Subcutaneous abdominal adipose tissue (tissue), 5 donors: ENCODE results near the gene KBTBD12.
A peak's percentile ranks its signal among the peaks of the same experiment; 100 is the strongest.
"Not testable (repeated sequence)": the region's sequence is repeated elsewhere in the genome, so short reads cannot be mapped to it uniquely, and the experiment has no call there.

Experiments
- H3K27ac ChIP-seq: one replicate; pipeline ENCODE4 v1.7.0; 2013; ENCODE audit warnings: low read depth, mild to moderate bottlenecking, inconsistent platforms, low read length, moderate library complexity
- H3K27me3 ChIP-seq, 5 donors: one replicate each; pipeline ENCODE4 v1.7.0; 2013; ENCODE audit warnings: low read length in 5 of 5, inconsistent platforms in 1 of 5; ENCODE audit not compliant: control insufficient read depth in 5 of 5, insufficient read depth in 4 of 5
- H3K36me3 ChIP-seq, 5 donors: one replicate each; pipeline ENCODE4 v1.7.0; 2013; ENCODE audit warnings: low read length in 5 of 5; ENCODE audit not compliant: control insufficient read depth in 5 of 5, insufficient read depth in 5 of 5
- H3K4me1 ChIP-seq, 5 donors: one replicate each; pipeline ENCODE4 v1.7.0; 2013; ENCODE audit warnings: low read length in 5 of 5, mild to moderate bottlenecking in 3 of 5, moderate library complexity in 1 of 5; ENCODE audit not compliant: control insufficient read depth in 5 of 5, insufficient read depth in 5 of 5
- H3K4me3 ChIP-seq, 5 donors: one replicate each; pipeline ENCODE4 v1.7.0; 2013; ENCODE audit warnings: low read length in 5 of 5, low read depth in 1 of 5
- H3K9ac ChIP-seq, 5 donors: one replicate each; pipeline ENCODE4 v1.7.0; 2013; ENCODE audit warnings: low read length in 5 of 5, mild to moderate bottlenecking in 4 of 5, moderate library complexity in 3 of 5
- H3K9me3 ChIP-seq, 5 donors: one replicate each; pipeline ENCODE4 v1.7.0; 2013; ENCODE audit warnings: low read length in 5 of 5; ENCODE audit not compliant: control insufficient read depth in 5 of 5
- donor health status: healthy.
- donor health status: healthy.
- donor health status: healthy.
- donor health status: healthy.
- donor health status: healthy.

The KBTBD12 gene

GRCh38 chr3:127915115-127915936 is at the start of gene KBTBD12:
Gene KBTBD12 (plus strand): TSS chr3:127915232. CDS start chr3:127923062, 7,830 bp downstream.
- H3K4me3 ChIP-seq = peak within 1 kb of the TSS; percentile 25 to 73 (median 61)
- no peak within 1 kb of the TSS for H3K27ac ChIP-seq

GRCh38 chr3:127865941-127866340 is 49.1 kb upstream of the KBTBD12 start:
- H3K9me3 ChIP-seq = no peaks in the 10 kb centered on the region
- no peak overlapping the region for H3K27ac ChIP-seq
- no peak overlapping the region for H3K9ac ChIP-seq
- H3K4me1 ChIP-seq = no peaks in the 10 kb centered on the region
- no peaks in the 10 kb centered on the region for H3K36me3 ChIP-seq
- no peaks in the 10 kb centered on the region for H3K27me3 ChIP-seq
- H3K4me3 ChIP-seq = no peak overlapping the region

More at GRCh38 chr3:127915115-127915936, at the start of gene KBTBD12:
- Histone ChIP-seq H3K4me1 (peaks cover 0 to 35% (median 24%) of the 10 kb centered on the region in 5 donors), H3K36me3 (no peaks in the 10 kb centered on the region), H3K27me3 (peaks cover 0 to 10% (median 5%) of the 10 kb centered on the region in 5 donors), H3K9ac (peak within 1 kb of the TSS in 3 of 5 donors; percentile 6 to 68 (median 62)), H3K9me3 (no peaks in the 10 kb centered on the region)

- H3K9me3 ChIP-seq = no peaks in the 10 kb centered on the region
- H3K27ac ChIP-seq = no peak overlapping the region
- H3K4me1 ChIP-seq = no peaks in the 10 kb centered on the region
- no peak overlapping the region for H3K9ac ChIP-seq
- peaks cover 0 to 2% (median 0%) of the 10 kb centered on the region in 5 donors for H3K27me3 ChIP-seq
- H3K4me3 ChIP-seq = no peak overlapping the region
- no peaks in the 10 kb centered on the region for H3K36me3 ChIP-seq
Measured at GRCh38 chr3:127867412-127867811, 47.6 kb upstream of the KBTBD12 start.

- H3K4me3 ChIP-seq = no peak overlapping the region
- H3K4me1 ChIP-seq = no peaks in the 10 kb centered on the region
- H3K36me3 ChIP-seq = no peaks in the 10 kb centered on the region
- H3K9me3 ChIP-seq = no peaks in the 10 kb centered on the region
- H3K9ac ChIP-seq = no peak overlapping the region
- H3K27ac ChIP-seq = no peak overlapping the region
- H3K27me3 ChIP-seq = peaks cover 0 to 2% (median 0%) of the 10 kb centered on the region in 5 donors
Measured at GRCh38 chr3:127867986-127868385, 47.0 kb upstream of the KBTBD12 start.

- H3K4me3 ChIP-seq = no peak overlapping the region
- H3K36me3 ChIP-seq = no peaks in the 10 kb centered on the region
- peaks cover 0 to 2% (median 0%) of the 10 kb centered on the region in 5 donors for H3K27me3 ChIP-seq
- no peaks in the 10 kb centered on the region for H3K9me3 ChIP-seq
- no peak overlapping the region for H3K27ac ChIP-seq
- no peak overlapping the region for H3K9ac ChIP-seq
- H3K4me1 ChIP-seq = no peaks in the 10 kb centered on the region
Measured at GRCh38 chr3:127870156-127870555, 44.9 kb upstream of the KBTBD12 start.

- not testable (repeated sequence) for H3K27me3 ChIP-seq, H3K4me3 ChIP-seq
Measured at GRCh38 chr3:127874097-127874496, 40.9 kb upstream of the KBTBD12 start.

GRCh38 chr3:127881586-127881985 is 33.4 kb upstream of the KBTBD12 start:
- no peaks in the 10 kb centered on the region for H3K4me1 ChIP-seq
- H3K9me3 ChIP-seq = no peaks in the 10 kb centered on the region
- no peak overlapping the region for H3K27ac ChIP-seq
- no peak overlapping the region for H3K4me3 ChIP-seq
- peaks cover 0 to 2% (median 0%) of the 10 kb centered on the region in 5 donors for H3K27me3 ChIP-seq
- H3K9ac ChIP-seq = no peak overlapping the region
- no peaks in the 10 kb centered on the region for H3K36me3 ChIP-seq

More at GRCh38 chr3:127874097-127874496, 40.9 kb upstream of the KBTBD12 start:
- H3K27ac ChIP-seq, H3K9me3 ChIP-seq, H3K4me1 ChIP-seq, H3K36me3 ChIP-seq, H3K9ac ChIP-seq: not testable (repeated sequence)

GRCh38 chr3:127884041-127884440 is 31.0 kb upstream of the KBTBD12 start:
- Histone ChIP-seq H3K9me3 (no peaks in the 10 kb centered on the region), H3K27ac (no peak overlapping the region), H3K27me3 (peaks cover 0 to 5% (median 2%) of the 10 kb centered on the region in 5 donors), H3K4me1 (peaks cover 2 to 8% (median 8%) of the 10 kb centered on the region in 5 donors), H3K9ac (no peak overlapping the region), H3K4me3 (no peak overlapping the region), H3K36me3 (no peaks in the 10 kb centered on the region)

- Histone ChIP-seq H3K27ac (no peak overlapping the region), H3K27me3 (peaks cover 0 to 5% (median 2%) of the 10 kb centered on the region in 5 donors), H3K9ac (no peak overlapping the region), H3K9me3 (peaks cover 0 to 9% (median 6%) of the 10 kb centered on the region in 5 donors), H3K4me3 (no peak overlapping the region), H3K4me1 (peaks cover 4 to 18% (median 13%) of the 10 kb centered on the region in 5 donors), H3K36me3 (no peaks in the 10 kb centered on the region)
Measured at GRCh38 chr3:127886231-127886955, 28.6 kb upstream of the KBTBD12 start.

- Histone ChIP-seq H3K36me3 (no peaks in the 10 kb centered on the region), H3K4me3 (no peak overlapping the region), H3K27me3 (peaks cover 0 to 5% (median 2%) of the 10 kb centered on the region in 5 donors), H3K9me3 (peaks cover 0 to 9% (median 7%) of the 10 kb centered on the region in 5 donors), H3K27ac (no peak overlapping the region), H3K9ac (no peak overlapping the region), H3K4me1 (peaks cover 4 to 18% (median 13%) of the 10 kb centered on the region in 5 donors)
Measured at GRCh38 chr3:127886956-127887231, 28.1 kb upstream of the KBTBD12 start.
